ENCODE data around the gene CLNK.

CLNK gene

GRCh38 chr4:10639100-10639499 lies 45.5 kb downstream of the CLNK start:
- Histone ChIP-seq H3K4me3 (IDR thresholded peaks at IDR 0.05; ENCODE audit: insufficient read depth, low read depth, low read length) (no peak overlapping the region), H2AFZ (ENCODE audit: low read depth) (no peak overlapping the region), H3K79me2 (ENCODE audit: insufficient read depth, low read depth) (no peaks in the 10 kb centered on the region), H3K9ac (no peak overlapping the region), H3K36me3 (ENCODE audit: insufficient read depth) (no peaks in the 10 kb centered on the region), H4K20me1 (ENCODE audit: insufficient read depth) (no peaks in the 10 kb centered on the region), H3K27ac (no peak overlapping the region), H3K4me1 (ENCODE audit: low read depth, poor library complexity, severe bottlenecking) (no peaks in the 10 kb centered on the region), H3K4me2 (no peak overlapping the region), H3K27me3 (ENCODE audit: insufficient read depth, low read depth) (no peaks in the 10 kb centered on the region)
- TF ChIP-seq CTCF (conservative IDR thresholded peaks at IDR 0.05; ENCODE audit: low read depth, low read length), result no peak

- H3K4me2 ChIP-seq, result no peak overlapping the region
- no peaks in the 10 kb centered on the region for H3K4me1 ChIP-seq (ENCODE audit: low read depth, poor library complexity, severe bottlenecking)
- no peak overlapping the region for H2AFZ ChIP-seq (ENCODE audit: low read depth)
- H3K9ac ChIP-seq, result no peak overlapping the region
- H3K27ac ChIP-seq, result no peak overlapping the region
- TF ChIP-seq CTCF (conservative IDR thresholded peaks at IDR 0.05; ENCODE audit: low read depth, low read length), result no peak
- H3K27me3 ChIP-seq (ENCODE audit: insufficient read depth, low read depth), result no peaks in the 10 kb centered on the region
- no peak overlapping the region for H3K4me3 ChIP-seq (IDR thresholded peaks at IDR 0.05; ENCODE audit: insufficient read depth, low read depth, low read length)
- no peaks in the 10 kb centered on the region for H4K20me1 ChIP-seq (ENCODE audit: insufficient read depth)
- no peaks in the 10 kb centered on the region for H3K79me2 ChIP-seq (ENCODE audit: insufficient read depth, low read depth)
- H3K36me3 ChIP-seq (ENCODE audit: insufficient read depth), result no peaks in the 10 kb centered on the region
Observed at GRCh38 chr4:10635091-10635490, 49.5 kb downstream of the CLNK start.

GRCh38 chr4:10629394-10629793 lies 55.2 kb downstream of the CLNK start:
- Histone ChIP-seq H3K4me3 (IDR thresholded peaks at IDR 0.05; ENCODE audit: insufficient read depth, low read depth, low read length) (no peak overlapping the region), H2AFZ (ENCODE audit: low read depth) (no peak overlapping the region), H4K20me1 (ENCODE audit: insufficient read depth) (no peaks in the 10 kb centered on the region), H3K4me1 (ENCODE audit: low read depth, poor library complexity, severe bottlenecking) (no peaks in the 10 kb centered on the region), H3K27me3 (ENCODE audit: insufficient read depth, low read depth) (no peaks in the 10 kb centered on the region), H3K9ac (no peak overlapping the region), H3K36me3 (ENCODE audit: insufficient read depth) (no peaks in the 10 kb centered on the region), H3K27ac (no peak overlapping the region), H3K79me2 (ENCODE audit: insufficient read depth, low read depth) (no peaks in the 10 kb centered on the region), H3K4me2 (no peak overlapping the region)
- no peak for TF ChIP-seq CTCF (conservative IDR thresholded peaks at IDR 0.05; ENCODE audit: low read depth, low read length)

GRCh38 chr4:10625131-10625530 lies 59.4 kb downstream of the CLNK start:
- no peak for TF ChIP-seq CTCF (conservative IDR thresholded peaks at IDR 0.05; ENCODE audit: low read depth, low read length)
- no peaks in the 10 kb centered on the region for H3K79me2 ChIP-seq (ENCODE audit: insufficient read depth, low read depth)
- H3K27ac ChIP-seq, result no peak overlapping the region
- no peaks in the 10 kb centered on the region for H4K20me1 ChIP-seq (ENCODE audit: insufficient read depth)
- no peak overlapping the region for H3K4me3 ChIP-seq (IDR thresholded peaks at IDR 0.05; ENCODE audit: insufficient read depth, low read depth, low read length)
- H2AFZ ChIP-seq (ENCODE audit: low read depth), result no peak overlapping the region
- H3K27me3 ChIP-seq (ENCODE audit: insufficient read depth, low read depth), result no peaks in the 10 kb centered on the region
- no peak overlapping the region for H3K9ac ChIP-seq
- H3K4me2 ChIP-seq, result no peak overlapping the region
- H3K4me1 ChIP-seq (ENCODE audit: low read depth, poor library complexity, severe bottlenecking), result no peaks in the 10 kb centered on the region
- H3K36me3 ChIP-seq (ENCODE audit: insufficient read depth), result no peaks in the 10 kb centered on the region

GRCh38 chr4:10623862-10624261 lies 60.7 kb downstream of the CLNK start:
- Histone ChIP-seq H2AFZ (ENCODE audit: low read depth) (no peak overlapping the region), H3K36me3 (ENCODE audit: insufficient read depth) (no peaks in the 10 kb centered on the region), H3K9ac (no peak overlapping the region), H4K20me1 (ENCODE audit: insufficient read depth) (no peaks in the 10 kb centered on the region), H3K4me2 (no peak overlapping the region), H3K27me3 (ENCODE audit: insufficient read depth, low read depth) (no peaks in the 10 kb centered on the region), H3K4me3 (IDR thresholded peaks at IDR 0.05; ENCODE audit: insufficient read depth, low read depth, low read length) (no peak overlapping the region), H3K79me2 (ENCODE audit: insufficient read depth, low read depth) (no peaks in the 10 kb centered on the region), H3K4me1 (ENCODE audit: low read depth, poor library complexity, severe bottlenecking) (no peaks in the 10 kb centered on the region), H3K27ac (no peak overlapping the region)
- TF ChIP-seq CTCF (conservative IDR thresholded peaks at IDR 0.05; ENCODE audit: low read depth, low read length), result no peak
